ACC112 (cell line): ENCODE measurements around the gene KCNS3.

Experiments
- H2AFZ ChIP-seq: fragments of 200-600 bp; sonication (generic); one replicate; pipeline ENCODE4 v1.6.0; 2017; ENCODE audit warnings: antibody characterized with exemption, low read length; ENCODE audit not compliant: unreplicated experiment
- H3K27ac ChIP-seq: fragments of 200-600 bp; sonication (generic); 2 replicates; pipeline ENCODE4 v1.5.1; 2014; ENCODE audit warnings: low read depth, mild to moderate bottlenecking, antibody characterized with exemption, low read length, moderate library complexity
- H3K27me3 ChIP-seq: fragments of 200-600 bp; sonication (generic); 2 replicates; pipeline ENCODE4 v1.6.1; 2014; ENCODE audit warnings: mild to moderate bottlenecking, antibody characterized with exemption, low read length, moderate library complexity, mixed read lengths; ENCODE audit not compliant: insufficient read depth
- H3K36me3 ChIP-seq: fragments of 200-600 bp; sonication (generic); 2 replicates; pipeline ENCODE4 v1.6.1; 2016; ENCODE audit warnings: mild to moderate bottlenecking, antibody characterized with exemption, low read length, moderate library complexity, mixed read lengths; ENCODE audit not compliant: insufficient read depth
- H3K4me1 ChIP-seq: fragments of 200-600 bp; sonication (generic); one replicate; pipeline ENCODE4 v1.6.1; 2016; ENCODE audit warnings: low read length, mixed read lengths; ENCODE audit not compliant: insufficient read depth, unreplicated experiment, control insufficient read depth
- H3K4me3 ChIP-seq: fragments of 200-600 bp; sonication (generic); 2 replicates; pipeline ENCODE4 v1.5.1; 2014; ENCODE audit warnings: mild to moderate bottlenecking, low read depth, low read length
- H3K79me2 ChIP-seq: fragments of 200-600 bp; sonication (generic); one replicate; pipeline ENCODE4 v1.6.0; 2016; ENCODE audit warnings: low read length; ENCODE audit not compliant: control insufficient read depth, unreplicated experiment, insufficient read depth

Gene KCNS3

GRCh38 chr2:17965196-17965595, 86.7 kb downstream of the KCNS3 start:
- no peaks in the 10 kb centered on the region for H3K79me2 ChIP-seq
- no peak overlapping the region for H2AFZ ChIP-seq
- H3K4me1 ChIP-seq, result no peaks in the 10 kb centered on the region
- no peaks in the 10 kb centered on the region for H3K36me3 ChIP-seq
- no peak overlapping the region for H3K27ac ChIP-seq
- no peak overlapping the region for H3K4me3 ChIP-seq
- no peaks in the 10 kb centered on the region for H3K27me3 ChIP-seq

GRCh38 chr2:17966798-17967197, 88.3 kb downstream of the KCNS3 start:
- H3K27ac ChIP-seq, result no peak overlapping the region
- H3K27me3 ChIP-seq, result no peaks in the 10 kb centered on the region
- no peaks in the 10 kb centered on the region for H3K4me1 ChIP-seq
- H2AFZ ChIP-seq, result no peak overlapping the region
- no peak overlapping the region for H3K4me3 ChIP-seq
- H3K36me3 ChIP-seq, result no peaks in the 10 kb centered on the region
- H3K79me2 ChIP-seq, result no peaks in the 10 kb centered on the region

GRCh38 chr2:17969661-17970060, 91.2 kb downstream of the KCNS3 start:
- H3K4me3 ChIP-seq, result no peak overlapping the region
- no peaks in the 10 kb centered on the region for H3K4me1 ChIP-seq
- H3K79me2 ChIP-seq, result no peaks in the 10 kb centered on the region
- no peaks in the 10 kb centered on the region for H3K27me3 ChIP-seq
- H3K36me3 ChIP-seq, result no peaks in the 10 kb centered on the region
- H3K27ac ChIP-seq, result no peak overlapping the region
- no peak overlapping the region for H2AFZ ChIP-seq

- no peaks in the 10 kb centered on the region for H3K79me2 ChIP-seq
- H3K4me3 ChIP-seq, result no peak overlapping the region
- no peaks in the 10 kb centered on the region for H3K4me1 ChIP-seq
- H3K36me3 ChIP-seq, result no peaks in the 10 kb centered on the region
- no peaks in the 10 kb centered on the region for H3K27me3 ChIP-seq
- H2AFZ ChIP-seq, result no peak overlapping the region
- H3K27ac ChIP-seq, result no peak overlapping the region
These were observed 93.2 kb downstream of the KCNS3 start for GRCh38 chr2:17971531-17972125.

- no peaks in the 10 kb centered on the region for H3K4me1 ChIP-seq
- no peak overlapping the region for H3K4me3 ChIP-seq
- no peak overlapping the region for H3K27ac ChIP-seq
- no peak overlapping the region for H2AFZ ChIP-seq
- H3K36me3 ChIP-seq, result no peaks in the 10 kb centered on the region
- H3K79me2 ChIP-seq, result no peaks in the 10 kb centered on the region
- no peaks in the 10 kb centered on the region for H3K27me3 ChIP-seq
These were observed 94.5 kb downstream of the KCNS3 start for GRCh38 chr2:17972991-17973390.

- Histone ChIP-seq H3K27me3 (no peaks in the 10 kb centered on the region), H3K4me3 (no peak overlapping the region), H2AFZ (no peak overlapping the region), H3K27ac (no peak overlapping the region), H3K36me3 (no peaks in the 10 kb centered on the region), H3K79me2 (no peaks in the 10 kb centered on the region), H3K4me1 (no peaks in the 10 kb centered on the region)
These were observed 96.9 kb downstream of the KCNS3 start for GRCh38 chr2:17975401-17975800.

- Histone ChIP-seq H2AFZ (no peak overlapping the region), H3K36me3 (no peaks in the 10 kb centered on the region), H3K4me1 (no peaks in the 10 kb centered on the region), H3K4me3 (no peak overlapping the region), H3K27me3 (no peaks in the 10 kb centered on the region), H3K79me2 (no peaks in the 10 kb centered on the region), H3K27ac (peak overlapping the region; percentile 52)
These were observed 98.6 kb downstream of the KCNS3 start for GRCh38 chr2:17976871-17977746.

- no peak overlapping the region for H2AFZ ChIP-seq
- H3K4me3 ChIP-seq, result no peak overlapping the region
- H3K36me3 ChIP-seq, result no peaks in the 10 kb centered on the region
- H3K4me1 ChIP-seq, result no peaks in the 10 kb centered on the region
- no peak overlapping the region for H3K27ac ChIP-seq
- H3K79me2 ChIP-seq, result no peaks in the 10 kb centered on the region
- H3K27me3 ChIP-seq, result no peaks in the 10 kb centered on the region
These were observed 101.2 kb downstream of the KCNS3 start for GRCh38 chr2:17979707-17980106.

- no peak overlapping the region for H2AFZ ChIP-seq
- H3K4me3 ChIP-seq, result no peak overlapping the region
- H3K79me2 ChIP-seq, result no peaks in the 10 kb centered on the region
- no peaks in the 10 kb centered on the region for H3K4me1 ChIP-seq
- no peak overlapping the region for H3K27ac ChIP-seq
- no peaks in the 10 kb centered on the region for H3K27me3 ChIP-seq
- no peaks in the 10 kb centered on the region for H3K36me3 ChIP-seq
These were observed 103.5 kb downstream of the KCNS3 start for GRCh38 chr2:17981936-17982335.
